Activated T-helper 17 cell treated with anti-CD3 and anti-CD28 coated beads, Interleukin-2, amount 50 U/mL, for 72 hours (primary cell): Measurements from ENCODE around the gene SLC9A2. TPM values are rescaled to one million over a fixed set of nuclear protein-coding genes. Genes with fewer than 3 reads are reported as not detected.
A peak's percentile ranks its signal among the peaks of the same experiment; 100 is the strongest.

ENCODE experiments used
- ATAC-seq: fragments of 150-1000 bp; cut with Tn5 transposase; replicated peaks from 2 replicates; pipeline ENCODE4 v1.10.0; 2021; ENCODE audit warnings: mild to moderate bottlenecking, moderate library complexity
- H3K27ac Mint-ChIP-seq: one replicate; pipeline ENCODE4 v1.8.0; 2022; ENCODE audit warnings: mixed read lengths
- H3K27me3 Mint-ChIP-seq: one replicate; pipeline ENCODE4 v1.8.0; 2022; ENCODE audit warnings: mixed read lengths
- H3K36me3 Mint-ChIP-seq: one replicate; pipeline ENCODE4 v1.8.0; 2022; ENCODE audit warnings: low read depth, mild to moderate bottlenecking, mixed read lengths
- H3K4me1 Mint-ChIP-seq: one replicate; pipeline ENCODE4 v1.8.0; 2022; ENCODE audit warnings: mixed read lengths
- H3K4me3 Mint-ChIP-seq: one replicate; pipeline ENCODE4 v1.8.0; 2022; ENCODE audit warnings: mild to moderate bottlenecking, mixed read lengths
- H3K9me3 Mint-ChIP-seq: one replicate; pipeline ENCODE4 v1.8.0; 2022; ENCODE audit warnings: mixed read lengths
- total RNA-seq, 2 donors: library from RNA; stranded (reverse); gene quantifications; one replicate each; pipeline ENCODE4 v1.2.3, GENCODE V29; 2022

SLC9A2 gene
- total RNA-seq, 2 donors from 2014 or later, result not detected

DNA sequence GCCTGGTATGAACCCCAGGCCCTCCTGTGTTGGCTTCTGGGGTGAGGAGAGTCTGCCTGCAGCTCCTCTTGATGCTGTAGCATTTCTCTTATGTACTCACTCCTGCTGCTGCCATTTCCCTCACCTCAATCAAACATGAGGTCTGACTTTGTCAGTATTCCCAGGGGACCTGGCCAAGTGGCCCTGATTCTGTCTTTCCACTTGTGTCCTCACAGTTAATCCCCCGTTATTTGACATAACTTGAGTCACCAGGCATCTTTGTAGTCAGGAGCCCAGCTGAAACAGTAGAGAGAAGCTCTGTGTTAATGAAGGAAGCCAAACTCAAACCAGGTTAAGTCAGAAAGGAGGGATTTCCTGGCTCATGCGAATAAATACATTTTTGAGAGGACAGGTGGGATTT, 55.0 kb downstream of the SLC9A2 start:
- H3K4me1 Mint-ChIP-seq, result no peaks in the 10 kb centered on the region
- H3K27ac Mint-ChIP-seq, result no peak overlapping the region
- peaks cover 11% of the 10 kb centered on the region for H3K27me3 Mint-ChIP-seq
- H3K4me3 Mint-ChIP-seq, result no peak overlapping the region
- no peak for ATAC-seq
- no peaks in the 10 kb centered on the region for H3K9me3 Mint-ChIP-seq
- no peaks in the 10 kb centered on the region for H3K36me3 Mint-ChIP-seq

DNA sequence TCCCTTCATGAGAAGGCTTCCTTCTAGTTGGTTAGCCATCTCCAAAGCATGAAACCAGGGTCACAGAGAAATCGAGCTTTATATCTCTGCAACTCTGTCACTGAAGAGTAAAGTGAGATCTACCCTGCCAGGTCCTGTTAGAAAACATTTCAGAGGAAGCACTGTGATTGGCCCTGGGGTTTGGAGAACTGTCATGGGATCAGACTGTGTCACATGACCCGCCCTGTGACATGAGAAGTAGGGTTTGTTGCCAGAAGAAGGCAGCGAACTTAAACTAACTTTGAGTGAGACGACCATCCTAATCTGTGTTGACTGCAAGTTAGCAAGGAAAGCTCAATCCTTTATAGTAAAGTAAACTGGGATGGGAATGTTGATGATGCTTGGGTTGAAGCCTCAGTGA, 55.5 kb downstream of the SLC9A2 start:
- Mint-ChIP-seq H3K36me3 (no peaks in the 10 kb centered on the region), H3K27me3 (peaks cover 11% of the 10 kb centered on the region), H3K4me1 (no peaks in the 10 kb centered on the region), H3K4me3 (no peak overlapping the region), H3K27ac (no peak overlapping the region), H3K9me3 (no peaks in the 10 kb centered on the region)
- no peak for ATAC-seq

- no peak for ATAC-seq
- H3K27me3 Mint-ChIP-seq, result peaks cover 16% of the 10 kb centered on the region
- H3K36me3 Mint-ChIP-seq, result no peaks in the 10 kb centered on the region
- H3K4me3 Mint-ChIP-seq, result no peak overlapping the region
- H3K9me3 Mint-ChIP-seq, result no peaks in the 10 kb centered on the region
- H3K27ac Mint-ChIP-seq, result no peak overlapping the region
- H3K4me1 Mint-ChIP-seq, result no peaks in the 10 kb centered on the region
Measured at GRCh38 chr2:102677244-102678215, 58.2 kb downstream of the SLC9A2 start.

- Mint-ChIP-seq H3K27me3 (peaks cover 19% of the 10 kb centered on the region), H3K4me1 (no peaks in the 10 kb centered on the region), H3K9me3 (no peaks in the 10 kb centered on the region), H3K4me3 (no peak overlapping the region), H3K27ac (no peak overlapping the region), H3K36me3 (no peaks in the 10 kb centered on the region)
- ATAC-seq, result no peak
Measured at GRCh38 chr2:102678442-102678841, 59.1 kb downstream of the SLC9A2 start.

DNA sequence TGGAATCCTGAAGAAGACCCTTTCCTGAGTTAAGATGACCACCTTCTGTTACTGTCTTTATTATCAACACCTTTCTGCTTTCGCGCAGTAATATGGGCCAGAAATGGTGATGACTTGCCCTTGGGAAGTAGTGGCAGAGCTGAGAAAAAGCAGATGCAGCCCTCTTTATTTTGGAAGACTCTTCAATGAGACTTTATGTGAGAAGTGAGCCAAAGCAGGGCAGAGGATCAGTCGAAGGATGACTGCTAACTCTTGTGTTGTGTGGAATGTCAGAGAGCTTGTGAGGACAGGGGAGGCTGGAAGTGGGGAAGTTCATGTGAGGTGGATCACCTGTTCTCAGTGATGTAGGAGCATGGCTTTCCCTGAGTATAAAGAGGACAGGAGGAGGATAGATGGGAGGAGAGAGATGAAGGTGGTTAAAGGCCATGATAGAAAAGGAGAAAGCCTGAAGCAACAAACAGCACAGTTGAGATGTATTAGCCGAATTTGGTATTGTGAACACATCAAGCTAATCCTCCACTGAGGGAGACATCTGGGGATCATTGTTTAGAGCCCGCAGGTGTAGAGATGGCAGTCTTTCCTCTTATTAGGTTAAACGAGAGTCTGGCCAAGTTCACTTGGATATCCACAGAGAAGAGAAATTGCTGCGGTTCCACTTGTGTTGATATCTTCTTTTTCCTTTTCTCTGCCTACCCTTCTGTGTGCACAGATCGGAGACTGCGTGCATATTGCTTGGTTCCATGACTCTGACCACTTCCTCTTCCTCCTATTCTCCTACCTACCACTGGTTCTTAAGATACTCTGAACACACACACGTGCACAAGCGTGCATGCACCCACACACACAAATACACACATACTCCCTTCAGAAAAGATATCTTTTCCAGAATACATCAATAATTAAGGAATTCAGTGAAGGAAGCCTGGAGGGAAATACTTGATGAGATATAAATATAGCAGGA, 67.4 kb downstream of the SLC9A2 start:
- peak; percentile 56 for ATAC-seq
- H3K4me1 Mint-ChIP-seq, result no peaks in the 10 kb centered on the region

GRCh38 chr2:102690012-102690411, 70.7 kb downstream of the SLC9A2 start:
- no peaks in the 10 kb centered on the region for H3K9me3 Mint-ChIP-seq
- ATAC-seq, result no peak
- H3K4me3 Mint-ChIP-seq, result no peak overlapping the region
- H3K27me3 Mint-ChIP-seq, result peaks cover 13% of the 10 kb centered on the region
- H3K36me3 Mint-ChIP-seq, result no peaks in the 10 kb centered on the region
- no peak overlapping the region for H3K27ac Mint-ChIP-seq
- H3K4me1 Mint-ChIP-seq, result no peaks in the 10 kb centered on the region

More for the DNA sequence above, 67.4 kb downstream of the SLC9A2 start:
- H3K9me3 Mint-ChIP-seq, result no peaks in the 10 kb centered on the region
- no peaks in the 10 kb centered on the region for H3K36me3 Mint-ChIP-seq
- H3K27me3 Mint-ChIP-seq, result peaks cover 19% of the 10 kb centered on the region
- H3K27ac Mint-ChIP-seq, result no peak overlapping the region
- H3K4me3 Mint-ChIP-seq, result no peak overlapping the region

DNA sequence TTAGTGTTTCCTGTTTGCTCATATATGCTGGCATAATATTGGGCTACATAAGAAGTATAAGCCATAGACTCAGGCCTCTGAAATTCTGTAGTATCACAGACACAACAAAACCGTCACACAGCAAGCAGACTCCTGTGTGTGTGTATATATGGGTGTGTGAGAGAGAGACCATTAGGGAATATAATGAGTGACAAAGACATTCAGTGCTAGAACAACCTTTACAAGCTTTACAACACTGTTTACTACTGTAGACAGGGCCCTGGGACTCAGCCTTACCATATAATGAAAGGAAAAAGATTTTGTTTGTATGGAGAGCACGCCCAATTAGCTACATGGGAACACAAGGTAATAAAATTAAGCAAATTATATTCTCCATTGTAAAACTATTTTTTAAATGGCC, 77.1 kb downstream of the SLC9A2 start:
- H3K9me3 Mint-ChIP-seq, result no peaks in the 10 kb centered on the region
- no peak overlapping the region for H3K27ac Mint-ChIP-seq
- ATAC-seq, result no peak
- no peak overlapping the region for H3K4me3 Mint-ChIP-seq
- no peaks in the 10 kb centered on the region for H3K36me3 Mint-ChIP-seq
- peaks cover 8% of the 10 kb centered on the region for H3K27me3 Mint-ChIP-seq
- H3K4me1 Mint-ChIP-seq, result no peaks in the 10 kb centered on the region

DNA sequence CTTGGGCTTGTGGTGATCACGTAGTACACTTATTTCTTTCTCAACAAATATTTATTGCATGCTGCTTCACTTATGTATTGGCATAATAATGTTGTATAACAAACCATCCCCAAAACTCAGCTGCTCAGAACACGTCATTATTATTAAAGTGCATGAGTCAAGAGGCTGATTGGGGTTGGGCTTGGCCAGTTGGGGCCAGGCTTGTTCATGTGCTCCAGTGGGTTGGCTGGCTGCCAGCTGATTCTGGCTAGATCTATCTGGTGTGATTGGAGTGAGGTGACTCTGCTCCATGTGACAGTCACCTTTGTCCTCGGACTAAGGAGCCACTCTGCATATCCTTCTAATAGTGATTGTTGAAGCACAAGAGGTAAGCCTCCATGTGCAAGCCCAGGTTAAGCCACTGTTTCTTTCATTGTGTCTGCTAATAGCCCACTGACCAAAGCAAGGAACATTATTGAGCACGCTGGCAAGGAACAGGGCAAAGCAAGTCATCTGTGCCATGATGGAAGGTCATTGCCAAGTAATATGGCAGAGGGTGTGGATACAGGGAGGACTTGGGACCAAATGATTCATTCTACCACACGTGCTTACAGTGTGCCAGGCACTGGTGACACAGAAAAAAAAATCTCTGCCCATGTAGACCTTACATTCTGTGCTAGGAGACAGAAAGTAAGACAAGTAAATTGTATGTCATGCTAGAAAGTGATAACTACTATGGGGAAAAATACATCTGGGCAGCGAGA, 79.2 kb downstream of the SLC9A2 start:
- Mint-ChIP-seq H3K27me3 (peaks cover 5% of the 10 kb centered on the region), H3K4me3 (no peak overlapping the region), H3K9me3 (no peaks in the 10 kb centered on the region), H3K27ac (no peak overlapping the region), H3K36me3 (no peaks in the 10 kb centered on the region), H3K4me1 (no peaks in the 10 kb centered on the region)
- no peak for ATAC-seq

- no peak for ATAC-seq
- Mint-ChIP-seq H3K36me3 (no peaks in the 10 kb centered on the region), H3K9me3 (no peaks in the 10 kb centered on the region), H3K4me1 (no peaks in the 10 kb centered on the region), H3K27ac (no peak overlapping the region), H3K4me3 (no peak overlapping the region), H3K27me3 (peaks cover 14% of the 10 kb centered on the region)
Measured at GRCh38 chr2:102703305-102703704, 84.0 kb downstream of the SLC9A2 start.

- ATAC-seq, result no peak
- H3K36me3 Mint-ChIP-seq, result no peaks in the 10 kb centered on the region
- no peaks in the 10 kb centered on the region for H3K9me3 Mint-ChIP-seq
- H3K4me3 Mint-ChIP-seq, result no peak overlapping the region
- H3K27ac Mint-ChIP-seq, result no peak overlapping the region
- H3K4me1 Mint-ChIP-seq, result no peaks in the 10 kb centered on the region
- peaks cover 11% of the 10 kb centered on the region for H3K27me3 Mint-ChIP-seq
Measured at GRCh38 chr2:102703748-102704147, 84.4 kb downstream of the SLC9A2 start.

- Mint-ChIP-seq H3K27ac (no peak overlapping the region), H3K36me3 (no peaks in the 10 kb centered on the region), H3K9me3 (no peaks in the 10 kb centered on the region), H3K4me3 (no peak overlapping the region), H3K4me1 (no peaks in the 10 kb centered on the region), H3K27me3 (peaks cover 9% of the 10 kb centered on the region)
- no peak for ATAC-seq
Measured at GRCh38 chr2:102704531-102704930, 85.2 kb downstream of the SLC9A2 start.

DNA sequence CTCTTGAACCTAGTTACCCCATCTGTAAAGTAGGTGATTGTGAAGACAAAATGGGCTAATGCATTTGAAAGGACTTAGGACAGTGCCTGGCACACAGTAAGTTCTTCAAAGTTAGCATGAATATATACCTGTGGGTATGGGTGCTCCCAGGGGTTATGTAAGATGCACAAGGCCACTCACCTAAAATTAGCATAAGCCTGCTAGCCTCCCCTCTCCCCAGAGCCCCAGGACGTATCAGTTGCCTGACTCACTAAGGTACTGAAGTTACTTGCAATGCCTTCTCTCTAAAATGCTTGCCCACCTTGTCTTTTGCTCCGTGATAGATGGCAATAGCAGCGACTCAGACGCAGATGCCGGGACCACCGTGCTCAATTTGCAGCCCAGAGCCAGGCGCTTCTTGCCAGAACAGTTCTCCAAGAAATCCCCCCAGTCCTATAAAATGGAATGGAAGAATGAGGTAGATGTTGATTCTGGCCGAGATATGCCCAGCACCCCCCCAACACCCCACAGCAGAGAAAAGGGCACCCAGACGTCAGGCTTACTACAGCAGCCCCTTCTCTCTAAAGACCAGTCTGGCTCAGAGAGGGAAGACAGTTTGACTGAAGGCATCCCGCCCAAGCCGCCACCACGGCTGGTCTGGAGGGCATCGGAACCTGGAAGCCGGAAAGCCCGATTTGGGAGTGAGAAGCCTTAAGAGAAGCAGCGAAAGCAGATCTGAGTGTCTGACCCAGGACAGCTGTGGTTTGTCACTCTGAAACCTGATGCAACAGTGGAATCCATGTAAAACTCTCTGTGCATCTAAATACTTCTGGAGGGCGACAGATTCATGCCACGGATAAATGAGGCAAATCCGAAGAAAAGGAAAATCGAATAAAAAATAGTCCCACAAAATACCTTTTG, 88.7 kb downstream of the SLC9A2 start:
- no peak for ATAC-seq
- H3K4me3 Mint-ChIP-seq, result no peak overlapping the region
- H3K9me3 Mint-ChIP-seq, result no peaks in the 10 kb centered on the region
- no peaks in the 10 kb centered on the region for H3K4me1 Mint-ChIP-seq
- H3K27ac Mint-ChIP-seq, result no peak overlapping the region
- H3K27me3 Mint-ChIP-seq, result peaks cover 9% of the 10 kb centered on the region
- H3K36me3 Mint-ChIP-seq, result no peaks in the 10 kb centered on the region

GRCh38 chr2:102708847-102709559, 89.7 kb downstream of the SLC9A2 start:
- H3K27me3 Mint-ChIP-seq, result peaks cover 9% of the 10 kb centered on the region
- ATAC-seq, result no peak
- H3K9me3 Mint-ChIP-seq, result no peaks in the 10 kb centered on the region
- no peaks in the 10 kb centered on the region for H3K4me1 Mint-ChIP-seq
- no peaks in the 10 kb centered on the region for H3K36me3 Mint-ChIP-seq
- H3K27ac Mint-ChIP-seq, result no peak overlapping the region
- no peak overlapping the region for H3K4me3 Mint-ChIP-seq
